ENCODE measurements around the gene GTF3C6. TPM values are rescaled to one million over a fixed set of nuclear protein-coding genes. Genes with fewer than 3 reads are reported as not detected.
A peak's percentile ranks its signal among the peaks of the same experiment; 100 is the strongest.

GTF3C6 gene
- total RNA-seq, 2 donors from 2014 or later, result 75.6 to 87.4 TPM

GRCh38 chr6:110980648-110981047 lies 22.1 kb downstream of the GTF3C6 start:
- Histone ChIP-seq H3K4me3 (no peak overlapping the region), H3K27me3 (no peaks in the 10 kb centered on the region)

GRCh38 chr6:110981202-110981600 lies 22.7 kb downstream of the GTF3C6 start:
- peaks cover 6% of the 10 kb centered on the region for H3K4me1 ChIP-seq
- H3K27me3 ChIP-seq, result no peaks in the 10 kb centered on the region
- peak overlapping the region; percentile 62 for H3K27ac ChIP-seq
- peak overlapping the region; percentile 63 for H3K4me3 ChIP-seq
- intact Hi-C loops (cut with DNase I), result no loop called here
- no peaks in the 10 kb centered on the region for H3K9me3 ChIP-seq
- no peaks in the 10 kb centered on the region for H3K36me3 ChIP-seq
- DNase-seq, result no peak
- TF ChIP-seq CTCF (IDR thresholded peaks at IDR 0.05), result no peak
- H3K9ac ChIP-seq (ENCODE audit: low read depth in 2 of 2, low read length in 2 of 2), result no peak overlapping the region

More at GRCh38 chr6:110980648-110981047, 22.1 kb downstream of the GTF3C6 start:
- no peak overlapping the region for H3K27ac ChIP-seq
- no peak overlapping the region for H3K9ac ChIP-seq (ENCODE audit: low read depth in 2 of 2, low read length in 2 of 2)
- TF ChIP-seq CTCF (IDR thresholded peaks at IDR 0.05), result no peak
- no peaks in the 10 kb centered on the region for H3K9me3 ChIP-seq
- peaks cover 6% of the 10 kb centered on the region for H3K4me1 ChIP-seq
- intact Hi-C loops (cut with DNase I), result no loop called here
- DNase-seq, result no peak
- H3K36me3 ChIP-seq, result no peaks in the 10 kb centered on the region

- intact Hi-C loops (cut with DNase I), result no loop called here
- no peak overlapping the region for H3K9ac ChIP-seq (ENCODE audit: low read depth in 2 of 2, low read length in 2 of 2)
- H3K27ac ChIP-seq, result no peak overlapping the region
- H3K36me3 ChIP-seq, result no peaks in the 10 kb centered on the region
- no peaks in the 10 kb centered on the region for H3K9me3 ChIP-seq
- H3K27me3 ChIP-seq, result no peaks in the 10 kb centered on the region
- no peak overlapping the region for H3K4me3 ChIP-seq
- no peak for TF ChIP-seq CTCF (IDR thresholded peaks at IDR 0.05)
- no peaks in the 10 kb centered on the region for H3K4me1 ChIP-seq
- DNase-seq, result no peak
Observed at GRCh38 chr6:110990840-110991576, 32.5 kb downstream of the GTF3C6 start.

GRCh38 chr6:110996691-110997090 lies 38.2 kb downstream of the GTF3C6 start:
- intact Hi-C loops (cut with DNase I), result no loop called here
- no peaks in the 10 kb centered on the region for H3K27me3 ChIP-seq
- no peak overlapping the region for H3K27ac ChIP-seq
- H3K9ac ChIP-seq (ENCODE audit: low read depth in 2 of 2, low read length in 2 of 2), result no peak overlapping the region
- H3K4me1 ChIP-seq, result no peaks in the 10 kb centered on the region
- H3K4me3 ChIP-seq, result no peak overlapping the region
- no peak for TF ChIP-seq CTCF (IDR thresholded peaks at IDR 0.05)
- DNase-seq, result no peak
- no peaks in the 10 kb centered on the region for H3K9me3 ChIP-seq
- H3K36me3 ChIP-seq, result no peaks in the 10 kb centered on the region

- Histone ChIP-seq H3K27ac (no peak overlapping the region), H3K4me1 (no peaks in the 10 kb centered on the region), H3K36me3 (no peaks in the 10 kb centered on the region), H3K4me3 (no peak overlapping the region), H3K27me3 (no peaks in the 10 kb centered on the region), H3K9ac (ENCODE audit: low read depth in 2 of 2, low read length in 2 of 2) (no peak overlapping the region), H3K9me3 (no peaks in the 10 kb centered on the region)
- peak; percentile 34 for TF ChIP-seq CTCF (IDR thresholded peaks at IDR 0.05)
- DNase-seq, result no peak
- intact Hi-C loops (cut with DNase I), result loop anchor here (5.0 kb wide), 1 partner anchor 472 kb away; no protein-coding TSS in a partner anchor
Observed at GRCh38 chr6:110999634-111000270, 41.2 kb downstream of the GTF3C6 start.
